Panc1 (cell line): ENCODE measurements around the gene FHOD1.

Experiments
- POLR2AphosphoS5 ChIP-seq: IDR thresholded peaks from 2 replicates; pipeline ENCODE4 v1.6.1; 2012; ENCODE audit warnings: mild to moderate bottlenecking, low read depth, low read length, moderate library complexity
- SIN3A ChIP-seq: IDR thresholded peaks from 2 replicates; pipeline ENCODE4 v1.6.1; 2012; ENCODE audit warnings: low read depth, mild to moderate bottlenecking, low read length, moderate library complexity, borderline replicate concordance; ENCODE audit not compliant: insufficient read depth
- TCF7L2 ChIP-seq: IDR thresholded peaks from 2 replicates; pipeline ENCODE4 v1.6.1; 2011; ENCODE audit warnings: mild to moderate bottlenecking, low read depth, low read length, inconsistent platforms
- TF ChIP-seq, protein P1 (sequence below): fragments of 450-650 bp; IDR thresholded peaks from 2 replicates; pipeline ENCODE4 v1.5.1; 2017; ENCODE audit warnings: mild to moderate bottlenecking
- TF ChIP-seq, protein P2 (sequence below), 2 experiments: IDR thresholded peaks; 2 replicates each; pipeline ENCODE4 v1.6.1; 2011 to 2012; ENCODE audit warnings: low read depth in 2 of 2, control low read depth in 1 of 2, low read length in 1 of 2, mild to moderate bottlenecking in 1 of 2, moderate library complexity in 1 of 2; ENCODE audit not compliant: insufficient read depth in 1 of 2

DNA sequence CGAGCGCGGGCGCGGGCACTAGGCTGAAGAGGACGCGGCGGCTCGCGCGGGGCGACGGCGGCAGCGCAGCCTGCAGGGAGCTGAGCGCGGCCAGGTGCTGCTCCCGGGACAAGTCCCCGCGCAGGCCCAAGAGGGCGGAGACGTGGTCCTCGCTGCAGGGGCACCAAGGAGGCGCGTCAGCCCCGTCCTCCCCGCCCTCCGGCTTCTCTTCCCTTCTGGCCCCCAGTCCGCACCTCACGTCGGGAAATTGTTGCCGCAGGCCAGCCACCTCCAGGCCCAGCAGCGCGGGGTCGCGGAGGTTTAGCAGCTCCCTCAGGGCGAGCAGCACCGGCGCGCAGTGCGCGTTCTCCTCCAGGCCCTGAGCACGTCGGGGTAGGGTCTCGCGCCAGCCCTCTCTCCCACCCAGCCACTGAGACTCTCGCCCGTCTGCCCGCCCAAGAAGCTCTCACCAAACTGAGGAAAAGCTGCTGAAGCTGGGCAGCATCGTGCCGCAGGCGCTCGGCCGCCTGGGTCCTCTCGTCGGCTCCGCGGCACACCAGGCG is 62.8 kb downstream of the FHOD1 start:
- TF ChIP-seq, protein P1, sequence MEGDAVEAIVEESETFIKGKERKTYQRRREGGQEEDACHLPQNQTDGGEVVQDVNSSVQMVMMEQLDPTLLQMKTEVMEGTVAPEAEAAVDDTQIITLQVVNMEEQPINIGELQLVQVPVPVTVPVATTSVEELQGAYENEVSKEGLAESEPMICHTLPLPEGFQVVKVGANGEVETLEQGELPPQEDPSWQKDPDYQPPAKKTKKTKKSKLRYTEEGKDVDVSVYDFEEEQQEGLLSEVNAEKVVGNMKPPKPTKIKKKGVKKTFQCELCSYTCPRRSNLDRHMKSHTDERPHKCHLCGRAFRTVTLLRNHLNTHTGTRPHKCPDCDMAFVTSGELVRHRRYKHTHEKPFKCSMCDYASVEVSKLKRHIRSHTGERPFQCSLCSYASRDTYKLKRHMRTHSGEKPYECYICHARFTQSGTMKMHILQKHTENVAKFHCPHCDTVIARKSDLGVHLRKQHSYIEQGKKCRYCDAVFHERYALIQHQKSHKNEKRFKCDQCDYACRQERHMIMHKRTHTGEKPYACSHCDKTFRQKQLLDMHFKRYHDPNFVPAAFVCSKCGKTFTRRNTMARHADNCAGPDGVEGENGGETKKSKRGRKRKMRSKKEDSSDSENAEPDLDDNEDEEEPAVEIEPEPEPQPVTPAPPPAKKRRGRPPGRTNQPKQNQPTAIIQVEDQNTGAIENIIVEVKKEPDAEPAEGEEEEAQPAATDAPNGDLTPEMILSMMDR = no peak
- TF ChIP-seq, protein P2, sequence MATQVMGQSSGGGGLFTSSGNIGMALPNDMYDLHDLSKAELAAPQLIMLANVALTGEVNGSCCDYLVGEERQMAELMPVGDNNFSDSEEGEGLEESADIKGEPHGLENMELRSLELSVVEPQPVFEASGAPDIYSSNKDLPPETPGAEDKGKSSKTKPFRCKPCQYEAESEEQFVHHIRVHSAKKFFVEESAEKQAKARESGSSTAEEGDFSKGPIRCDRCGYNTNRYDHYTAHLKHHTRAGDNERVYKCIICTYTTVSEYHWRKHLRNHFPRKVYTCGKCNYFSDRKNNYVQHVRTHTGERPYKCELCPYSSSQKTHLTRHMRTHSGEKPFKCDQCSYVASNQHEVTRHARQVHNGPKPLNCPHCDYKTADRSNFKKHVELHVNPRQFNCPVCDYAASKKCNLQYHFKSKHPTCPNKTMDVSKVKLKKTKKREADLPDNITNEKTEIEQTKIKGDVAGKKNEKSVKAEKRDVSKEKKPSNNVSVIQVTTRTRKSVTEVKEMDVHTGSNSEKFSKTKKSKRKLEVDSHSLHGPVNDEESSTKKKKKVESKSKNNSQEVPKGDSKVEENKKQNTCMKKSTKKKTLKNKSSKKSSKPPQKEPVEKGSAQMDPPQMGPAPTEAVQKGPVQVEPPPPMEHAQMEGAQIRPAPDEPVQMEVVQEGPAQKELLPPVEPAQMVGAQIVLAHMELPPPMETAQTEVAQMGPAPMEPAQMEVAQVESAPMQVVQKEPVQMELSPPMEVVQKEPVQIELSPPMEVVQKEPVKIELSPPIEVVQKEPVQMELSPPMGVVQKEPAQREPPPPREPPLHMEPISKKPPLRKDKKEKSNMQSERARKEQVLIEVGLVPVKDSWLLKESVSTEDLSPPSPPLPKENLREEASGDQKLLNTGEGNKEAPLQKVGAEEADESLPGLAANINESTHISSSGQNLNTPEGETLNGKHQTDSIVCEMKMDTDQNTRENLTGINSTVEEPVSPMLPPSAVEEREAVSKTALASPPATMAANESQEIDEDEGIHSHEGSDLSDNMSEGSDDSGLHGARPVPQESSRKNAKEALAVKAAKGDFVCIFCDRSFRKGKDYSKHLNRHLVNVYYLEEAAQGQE (IDR thresholded peaks at IDR 0.05; ENCODE audit: insufficient read depth in 1 of 2, low read depth in 2 of 2, low read length in 1 of 2) = no peak
- TF ChIP-seq POLR2AphosphoS5 (no peak), SIN3A (no peak), TCF7L2 (no peak)
